Neural progenitor cell (in vitro differentiated cells): ENCODE measurements around the gene UGT2B10.

Experiments used
- EZH2 ChIP-seq: fragments of 200-600 bp; sonication (generic); IDR thresholded peaks from 2 replicates; pipeline ENCODE4 v1.6.1; 2017; ENCODE audit warnings: antibody characterized with exemption, mild to moderate bottlenecking, moderate library complexity
- EZH2phosphoT487 ChIP-seq: fragments of 200-600 bp; sonication (generic); IDR thresholded peaks from 2 replicates; pipeline ENCODE4 v1.6.1; 2017; ENCODE audit warnings: antibody characterized with exemption
- TF ChIP-seq, protein P1 (sequence below): fragments of 200-600 bp; sonication (generic); IDR thresholded peaks from 2 replicates; pipeline ENCODE4 v1.5.1; 2017; ENCODE audit warnings: antibody characterized with exemption, mild to moderate bottlenecking

DNA sequence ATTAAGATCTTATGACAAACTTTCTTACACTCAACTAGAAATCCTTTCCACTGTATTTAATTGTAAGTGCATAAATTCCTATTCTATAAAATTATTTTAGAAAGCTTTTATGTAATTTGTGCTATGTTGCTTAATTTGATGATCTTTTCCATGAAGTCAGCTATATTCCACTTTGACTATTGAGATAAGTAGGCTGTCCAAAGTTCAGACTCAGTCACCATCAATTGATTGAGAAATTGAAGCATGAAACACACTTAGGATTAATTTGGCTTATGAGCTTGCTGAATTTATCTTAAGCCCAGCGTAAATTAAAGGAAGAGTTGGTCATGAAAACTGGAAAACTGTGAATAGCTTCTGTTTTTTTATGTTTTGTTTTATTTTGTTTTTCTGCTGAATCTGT lies 18.7 kb upstream of the UGT2B10 start:
- TF ChIP-seq, protein P1, sequence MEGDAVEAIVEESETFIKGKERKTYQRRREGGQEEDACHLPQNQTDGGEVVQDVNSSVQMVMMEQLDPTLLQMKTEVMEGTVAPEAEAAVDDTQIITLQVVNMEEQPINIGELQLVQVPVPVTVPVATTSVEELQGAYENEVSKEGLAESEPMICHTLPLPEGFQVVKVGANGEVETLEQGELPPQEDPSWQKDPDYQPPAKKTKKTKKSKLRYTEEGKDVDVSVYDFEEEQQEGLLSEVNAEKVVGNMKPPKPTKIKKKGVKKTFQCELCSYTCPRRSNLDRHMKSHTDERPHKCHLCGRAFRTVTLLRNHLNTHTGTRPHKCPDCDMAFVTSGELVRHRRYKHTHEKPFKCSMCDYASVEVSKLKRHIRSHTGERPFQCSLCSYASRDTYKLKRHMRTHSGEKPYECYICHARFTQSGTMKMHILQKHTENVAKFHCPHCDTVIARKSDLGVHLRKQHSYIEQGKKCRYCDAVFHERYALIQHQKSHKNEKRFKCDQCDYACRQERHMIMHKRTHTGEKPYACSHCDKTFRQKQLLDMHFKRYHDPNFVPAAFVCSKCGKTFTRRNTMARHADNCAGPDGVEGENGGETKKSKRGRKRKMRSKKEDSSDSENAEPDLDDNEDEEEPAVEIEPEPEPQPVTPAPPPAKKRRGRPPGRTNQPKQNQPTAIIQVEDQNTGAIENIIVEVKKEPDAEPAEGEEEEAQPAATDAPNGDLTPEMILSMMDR = no peak
- no peak for TF ChIP-seq EZH2phosphoT487
- no peak for TF ChIP-seq EZH2
